HepG2 (cell line): ENCODE measurements around the gene CPAMD8.

ENCODE experiments used
- CREB3 ChIP-seq: sonication (generic); formaldehyde crosslinking; IDR thresholded peaks from 2 replicates; pipeline ENCODE4 v1.5.0; 2020; ENCODE audit warnings: missing genetic modification reagents
- CTCF ChIP-seq: sonication (generic); formaldehyde crosslinking; IDR thresholded peaks from 2 replicates; pipeline ENCODE4 v1.5.0; 2020; ENCODE audit warnings: mild to moderate bottlenecking, missing genetic modification reagents, moderate library complexity
- EP300 ChIP-seq, 3 experiments: sonication (generic) in 1 of 3; formaldehyde crosslinking in 1 of 3; IDR thresholded peaks; 2 replicates each; pipeline versions ENCODE4 v1.5.1 to v1.6.1; 2011 to 2020; ENCODE audit warnings: low read depth in 2 of 3, low read length in 2 of 3, borderline replicate concordance in 1 of 3, improper control_type of control experiment in 1 of 3, mild to moderate bottlenecking in 1 of 3, missing genetic modification reagents in 1 of 3, moderate library complexity in 1 of 3
- GABPA ChIP-seq, 2 experiments: IDR thresholded peaks; 2 replicates each; pipeline ENCODE4 v1.6.1; 2011 to 2016; ENCODE audit warnings: low read depth in 2 of 2, low read length in 1 of 2, missing biosample characterization in 1 of 2, missing genetic modification characterization in 1 of 2
- KDM4B ChIP-seq: sonication (generic); formaldehyde crosslinking; IDR thresholded peaks from 2 replicates; pipeline ENCODE4 v1.4.0; 2020; ENCODE audit warnings: missing genetic modification reagents
- MAX ChIP-seq: IDR thresholded peaks from 2 replicates; pipeline ENCODE4 v1.6.1; 2012; ENCODE audit warnings: inconsistent platforms
- RXRA ChIP-seq: sonication (generic); formaldehyde crosslinking; IDR thresholded peaks from 2 replicates; pipeline ENCODE4 v1.5.1; 2020; ENCODE audit warnings: missing genetic modification reagents
- SOX6 ChIP-seq, 2 experiments: fragments of 450-650 bp in 1 of 2; sonication (generic) in 1 of 2; formaldehyde crosslinking in 1 of 2; IDR thresholded peaks; 2 replicates each; pipeline versions ENCODE4 v1.4.0 to v1.6.1; 2017 to 2020; ENCODE audit warnings: antibody characterized with exemption in 1 of 2, mild to moderate bottlenecking in 1 of 2, missing genetic modification reagents in 1 of 2
- ZBTB33 ChIP-seq: sonication (generic); formaldehyde crosslinking; IDR thresholded peaks from 2 replicates; pipeline ENCODE4 v1.4.0; 2020; ENCODE audit warnings: missing genetic modification reagents
- ZNF709 ChIP-seq: sonication (generic); formaldehyde crosslinking; IDR thresholded peaks from 2 replicates; pipeline ENCODE4 v1.5.0; 2020; ENCODE audit warnings: mild to moderate bottlenecking, missing genetic modification reagents
- ZNF770 ChIP-seq: sonication (generic); formaldehyde crosslinking; IDR thresholded peaks from 2 replicates; pipeline ENCODE4 v1.5.0; 2020; ENCODE audit warnings: mild to moderate bottlenecking, missing genetic modification reagents

GRCh38 chr19:16851031-16851712 is 175.4 kb downstream of the CPAMD8 start:
- TF ChIP-seq CTCF (CRISPR knock-in tag) (no peak), GABPA (IDR thresholded peaks at IDR 0.05; ENCODE audit: low read depth, low read length) (no peak), GABPA (CRISPR knock-in tag; IDR thresholded peaks at IDR 0.05; ENCODE audit: low read depth) (no peak), MAX (no peak), SOX6 (IDR thresholded peaks at IDR 0.05) (no peak), SOX6 (CRISPR knock-in tag; IDR thresholded peaks at IDR 0.05) (no peak), EP300 (IDR thresholded peaks at IDR 0.05; ENCODE audit: low read depth in 2 of 2, low read length in 2 of 2) (no peak), EP300 (CRISPR knock-in tag; IDR thresholded peaks at IDR 0.05; ENCODE audit: borderline replicate concordance) (no peak), RXRA (CRISPR knock-in tag) (no peak), CREB3 (no peak), ZNF709 (CRISPR knock-in tag) (no peak), KDM4B (no peak), ZBTB33 (CRISPR knock-in tag) (no peak), ZNF770 (CRISPR knock-in tag) (no peak)
